ENCODE results near the gene SORBS1.

DNA sequence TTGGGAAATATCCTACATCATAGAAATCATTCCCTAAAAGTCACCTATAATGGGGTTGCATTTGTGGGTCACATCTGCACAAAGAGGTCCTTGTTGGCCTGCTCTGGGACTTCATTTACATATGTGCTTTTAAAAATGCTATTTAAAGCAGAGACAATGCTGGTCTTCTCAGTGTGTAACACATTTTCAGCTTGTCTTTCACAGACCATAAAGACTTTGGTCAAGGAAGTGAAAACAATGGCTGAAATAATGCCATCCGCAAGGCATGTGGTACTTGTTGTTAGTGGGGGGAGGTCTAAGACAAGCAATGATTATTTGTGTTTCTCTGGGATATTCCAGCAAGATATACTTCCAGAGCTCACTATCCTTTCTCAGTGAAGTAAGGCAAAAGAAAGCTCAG is 185.8 kb downstream of the SORBS1 start:
- TF ChIP-seq, protein P1, sequence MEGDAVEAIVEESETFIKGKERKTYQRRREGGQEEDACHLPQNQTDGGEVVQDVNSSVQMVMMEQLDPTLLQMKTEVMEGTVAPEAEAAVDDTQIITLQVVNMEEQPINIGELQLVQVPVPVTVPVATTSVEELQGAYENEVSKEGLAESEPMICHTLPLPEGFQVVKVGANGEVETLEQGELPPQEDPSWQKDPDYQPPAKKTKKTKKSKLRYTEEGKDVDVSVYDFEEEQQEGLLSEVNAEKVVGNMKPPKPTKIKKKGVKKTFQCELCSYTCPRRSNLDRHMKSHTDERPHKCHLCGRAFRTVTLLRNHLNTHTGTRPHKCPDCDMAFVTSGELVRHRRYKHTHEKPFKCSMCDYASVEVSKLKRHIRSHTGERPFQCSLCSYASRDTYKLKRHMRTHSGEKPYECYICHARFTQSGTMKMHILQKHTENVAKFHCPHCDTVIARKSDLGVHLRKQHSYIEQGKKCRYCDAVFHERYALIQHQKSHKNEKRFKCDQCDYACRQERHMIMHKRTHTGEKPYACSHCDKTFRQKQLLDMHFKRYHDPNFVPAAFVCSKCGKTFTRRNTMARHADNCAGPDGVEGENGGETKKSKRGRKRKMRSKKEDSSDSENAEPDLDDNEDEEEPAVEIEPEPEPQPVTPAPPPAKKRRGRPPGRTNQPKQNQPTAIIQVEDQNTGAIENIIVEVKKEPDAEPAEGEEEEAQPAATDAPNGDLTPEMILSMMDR (IDR thresholded peaks at IDR 0.05), result no peak
- TF ChIP-seq EP300 (IDR thresholded peaks at IDR 0.05) (no peak), POLR2A (IDR thresholded peaks at IDR 0.05) (no peak)
